GM12878 (cell line): ENCODE results near the gene SEMA3A.

Experiments
- BCL11A ChIP-seq: IDR thresholded peaks from 2 replicates; pipeline ENCODE4 v1.6.1; 2011; ENCODE audit warnings: low read depth, low read length
- BRCA1 ChIP-seq: IDR thresholded peaks from 2 replicates; pipeline ENCODE4 v1.6.1; 2011; ENCODE audit warnings: low read depth, low read length, improper control_type of control experiment
- CREM ChIP-seq: IDR thresholded peaks from 2 replicates; pipeline ENCODE4 v1.6.1; 2014; ENCODE audit warnings: antibody characterized with exemption, low read depth
- JUNB ChIP-seq: IDR thresholded peaks from 2 replicates; pipeline ENCODE4 v1.6.1; 2016; ENCODE audit warnings: antibody characterized with exemption, mild to moderate bottlenecking
- JUND ChIP-seq: IDR thresholded peaks from 2 replicates; pipeline ENCODE4 v1.6.1; 2012; ENCODE audit warnings: low read depth, mild to moderate bottlenecking, low read length, improper control_type of control experiment, moderate library complexity
- POLR2AphosphoS5 ChIP-seq: IDR thresholded peaks from 2 replicates; pipeline ENCODE4 v1.6.1; 2011; ENCODE audit warnings: mild to moderate bottlenecking, low read length, inconsistent platforms
- RFX5 ChIP-seq: IDR thresholded peaks from 2 replicates; pipeline ENCODE4 v1.6.1; 2011; ENCODE audit warnings: low read depth, low read length, improper control_type of control experiment
- SMAD1 ChIP-seq: fragments of 450-650 bp; IDR thresholded peaks from 2 replicates; pipeline ENCODE4 v1.6.1; 2018; ENCODE audit warnings: mild to moderate bottlenecking, low read depth; ENCODE audit not compliant: partially characterized antibody
- SREBF1 ChIP-seq: IDR thresholded peaks from 2 replicates; pipeline ENCODE4 v1.6.1; 2012; ENCODE audit warnings: mild to moderate bottlenecking, low read length
- STAT3 ChIP-seq: IDR thresholded peaks from 2 replicates; pipeline ENCODE4 v1.6.1; 2011; ENCODE audit warnings: low read depth, low read length, improper control_type of control experiment
- ZSCAN29 ChIP-seq: fragments of 450-650 bp; IDR thresholded peaks from 2 replicates; pipeline ENCODE4 v1.6.1; 2017; ENCODE audit warnings: mild to moderate bottlenecking, moderate library complexity
- TF ChIP-seq, protein P1 (sequence below), 3 experiments: IDR thresholded peaks in 2 of 3; conservative IDR thresholded peaks in 1 of 3; 2 replicates each; pipeline ENCODE4 v1.5.1; 2011; ENCODE audit warnings: low read depth in 3 of 3, low read length in 3 of 3, mild to moderate bottlenecking in 3 of 3, control low read depth in 2 of 3, moderate library complexity in 2 of 3, inconsistent platforms in 1 of 3, mixed read lengths in 1 of 3; ENCODE audit not compliant: control insufficient read depth in 2 of 3, insufficient read depth in 1 of 3; ENCODE audit errors: extremely low read depth in 1 of 3
- TF ChIP-seq, protein P2 (sequence below): IDR thresholded peaks from 2 replicates; pipeline ENCODE4 v1.6.1; 2012; ENCODE audit warnings: low read length, inconsistent platforms

DNA sequence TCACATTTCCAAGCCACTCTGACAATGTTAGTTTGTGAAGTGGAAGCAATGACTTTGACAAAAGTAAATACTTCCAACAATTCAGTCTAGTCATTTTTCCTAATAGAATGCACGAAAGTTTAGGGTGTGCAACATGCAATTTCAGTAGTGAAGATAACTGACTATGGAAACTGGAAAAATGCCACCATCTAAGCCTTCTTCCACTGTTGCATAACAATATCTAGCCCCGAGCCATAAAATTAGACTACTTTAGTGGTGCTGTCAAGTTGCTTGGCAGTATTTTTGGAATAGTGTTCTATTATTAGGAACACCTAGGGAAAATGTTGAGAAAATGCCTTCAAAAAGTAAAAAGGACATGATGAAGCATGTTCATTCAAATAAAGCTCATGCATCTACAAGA lies 17.9 kb downstream of the SEMA3A start:
- TF ChIP-seq SREBF1 (no peak), RFX5 (no peak), POLR2AphosphoS5 (no peak), ZSCAN29 (no peak), SMAD1 (no peak), STAT3 (no peak), JUNB (no peak), BRCA1 (no peak), BCL11A (no peak), JUND (no peak), CREM (no peak)
- TF ChIP-seq, protein P1, sequence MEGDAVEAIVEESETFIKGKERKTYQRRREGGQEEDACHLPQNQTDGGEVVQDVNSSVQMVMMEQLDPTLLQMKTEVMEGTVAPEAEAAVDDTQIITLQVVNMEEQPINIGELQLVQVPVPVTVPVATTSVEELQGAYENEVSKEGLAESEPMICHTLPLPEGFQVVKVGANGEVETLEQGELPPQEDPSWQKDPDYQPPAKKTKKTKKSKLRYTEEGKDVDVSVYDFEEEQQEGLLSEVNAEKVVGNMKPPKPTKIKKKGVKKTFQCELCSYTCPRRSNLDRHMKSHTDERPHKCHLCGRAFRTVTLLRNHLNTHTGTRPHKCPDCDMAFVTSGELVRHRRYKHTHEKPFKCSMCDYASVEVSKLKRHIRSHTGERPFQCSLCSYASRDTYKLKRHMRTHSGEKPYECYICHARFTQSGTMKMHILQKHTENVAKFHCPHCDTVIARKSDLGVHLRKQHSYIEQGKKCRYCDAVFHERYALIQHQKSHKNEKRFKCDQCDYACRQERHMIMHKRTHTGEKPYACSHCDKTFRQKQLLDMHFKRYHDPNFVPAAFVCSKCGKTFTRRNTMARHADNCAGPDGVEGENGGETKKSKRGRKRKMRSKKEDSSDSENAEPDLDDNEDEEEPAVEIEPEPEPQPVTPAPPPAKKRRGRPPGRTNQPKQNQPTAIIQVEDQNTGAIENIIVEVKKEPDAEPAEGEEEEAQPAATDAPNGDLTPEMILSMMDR (IDR thresholded peaks at IDR 0.05 in 2 of 3, conservative IDR thresholded peaks at IDR 0.05 in 1 of 3; ENCODE audit: control insufficient read depth in 2 of 3, extremely low read depth in 1 of 3, insufficient read depth in 1 of 3, low read depth in 3 of 3, low read length in 3 of 3): no peak
- TF ChIP-seq, protein P2, sequence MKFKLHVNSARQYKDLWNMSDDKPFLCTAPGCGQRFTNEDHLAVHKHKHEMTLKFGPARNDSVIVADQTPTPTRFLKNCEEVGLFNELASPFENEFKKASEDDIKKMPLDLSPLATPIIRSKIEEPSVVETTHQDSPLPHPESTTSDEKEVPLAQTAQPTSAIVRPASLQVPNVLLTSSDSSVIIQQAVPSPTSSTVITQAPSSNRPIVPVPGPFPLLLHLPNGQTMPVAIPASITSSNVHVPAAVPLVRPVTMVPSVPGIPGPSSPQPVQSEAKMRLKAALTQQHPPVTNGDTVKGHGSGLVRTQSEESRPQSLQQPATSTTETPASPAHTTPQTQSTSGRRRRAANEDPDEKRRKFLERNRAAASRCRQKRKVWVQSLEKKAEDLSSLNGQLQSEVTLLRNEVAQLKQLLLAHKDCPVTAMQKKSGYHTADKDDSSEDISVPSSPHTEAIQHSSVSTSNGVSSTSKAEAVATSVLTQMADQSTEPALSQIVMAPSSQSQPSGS: no peak
